NCI-H526 (cell line): ENCODE data around the gene FAT3.
A peak's percentile ranks its signal among the peaks of the same experiment; 100 is the strongest.

Source experiments
- DNase-seq, 2 experiments: peaks; one replicate each; lab custom pipeline; 2025; lab: John Stamatoyannopoulos, UW

The FAT3 gene

GRCh38 chr11:92224407-92225124, at the start of gene FAT3:
Gene FAT3, plus strand, starts transcription at chr11:92224818. Its CDS starts 127,295 bp downstream, at chr11:92352113.
- DNase-seq = peak; percentile 98

GRCh38 chr11:92179017-92179670, 45.5 kb upstream of the FAT3 start:
- no peak for DNase-seq

- DNase-seq = no peak
Measured at GRCh38 chr11:92180226-92180625, 44.4 kb upstream of the FAT3 start.

GRCh38 chr11:92180664-92181251, 43.9 kb upstream of the FAT3 start:
- DNase-seq = no peak

GRCh38 chr11:92190535-92191206, 33.9 kb upstream of the FAT3 start:
- DNase-seq = no peak

DNA sequence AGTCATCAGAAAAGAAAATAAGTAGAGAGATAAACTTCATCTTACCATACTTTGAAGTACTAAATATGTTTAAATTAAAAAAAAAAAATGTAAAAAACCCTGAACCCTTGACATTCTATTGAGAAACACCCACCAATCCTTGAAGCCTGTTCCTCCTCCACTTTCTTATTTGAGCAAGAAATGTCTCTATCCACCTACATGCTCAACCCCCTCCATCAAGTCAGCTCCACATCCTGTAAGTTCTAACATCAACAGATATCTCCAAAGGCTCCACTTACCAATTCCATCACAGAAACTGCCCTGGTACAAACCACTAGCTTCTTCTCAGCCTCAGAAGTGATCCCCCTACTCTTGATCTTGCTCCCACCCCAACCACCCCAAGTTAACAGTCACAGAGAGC, 32.5 kb upstream of the FAT3 start:
- DNase-seq = no peak

DNA sequence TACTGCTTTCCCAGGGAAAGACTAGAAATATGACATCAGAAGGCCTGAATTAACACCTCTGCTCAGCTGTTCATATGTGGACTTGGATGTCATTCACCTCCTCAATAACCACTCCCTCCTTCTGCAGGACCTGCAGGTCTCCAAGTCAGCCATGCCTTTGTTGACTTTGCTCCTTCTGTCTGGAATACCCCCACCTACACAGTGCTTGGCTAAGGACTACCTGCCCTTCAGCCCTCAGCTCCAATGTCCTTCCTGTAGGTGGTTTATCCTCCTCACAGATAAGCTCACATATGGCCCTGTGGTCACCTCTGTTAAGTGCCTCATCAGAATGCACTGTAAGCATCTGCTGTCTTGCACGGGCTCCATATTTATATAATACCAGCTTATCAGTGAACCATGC, 26.4 kb upstream of the FAT3 start:
- DNase-seq = no peak

GRCh38 chr11:92199991-92200390, 24.6 kb upstream of the FAT3 start:
- no peak for DNase-seq

GRCh38 chr11:92204731-92205130, 19.9 kb upstream of the FAT3 start:
- no peak for DNase-seq

DNA sequence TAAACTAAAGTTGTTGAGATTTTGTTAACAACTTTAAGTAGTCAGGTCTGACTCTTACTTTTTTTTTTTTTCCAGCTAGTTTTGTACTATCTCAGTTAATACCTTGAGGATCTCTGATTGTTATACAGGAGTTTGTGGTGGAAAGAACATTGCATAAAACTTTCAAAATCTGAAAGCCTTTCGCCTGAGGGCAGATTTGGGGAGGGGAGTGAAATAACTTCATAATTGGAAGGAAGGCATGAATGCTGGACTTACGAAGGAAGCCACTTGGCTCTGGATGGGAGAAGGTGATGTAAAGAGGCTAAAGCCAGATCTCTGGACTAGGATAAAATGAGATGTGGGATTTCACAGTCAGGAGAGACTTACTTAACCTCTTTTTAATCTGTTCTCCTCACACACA, 18.2 kb upstream of the FAT3 start:
- DNase-seq = no peak

- peak; percentile 92 to 96 for DNase-seq
Measured at GRCh38 chr11:92211576-92212167, 12.9 kb upstream of the FAT3 start.

DNA sequence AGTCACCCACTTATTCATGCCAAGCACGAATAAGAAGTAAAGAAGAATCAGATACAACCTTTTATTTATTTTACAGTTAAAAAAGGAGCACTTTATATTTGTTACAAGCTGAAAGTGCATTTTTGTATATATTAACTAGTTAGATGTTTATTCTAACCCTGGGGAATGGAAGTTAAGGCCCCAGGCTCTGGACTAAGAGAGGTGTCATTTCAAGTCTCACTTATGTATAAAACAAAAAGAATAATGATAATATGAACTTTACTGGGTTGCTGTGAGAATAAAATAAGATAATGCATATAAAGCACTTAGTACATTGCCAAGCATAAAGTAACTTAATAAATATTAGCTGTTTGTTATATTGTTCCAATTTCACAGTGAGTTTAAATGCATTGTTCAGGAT, 12.1 kb upstream of the FAT3 start:
- no peak for DNase-seq

- DNase-seq = no peak
Measured at GRCh38 chr11:92216789-92217188, 7.8 kb upstream of the FAT3 start.

GRCh38 chr11:92219476-92219875, 5.1 kb upstream of the FAT3 start:
- no peak for DNase-seq

GRCh38 chr11:92222701-92223100, 1.9 kb upstream of the FAT3 start:
- DNase-seq = peak; percentile 67 to 77

- peak in 1 of 2 experiments; percentile 85 for DNase-seq
Measured at GRCh38 chr11:92224054-92224406, 588 bp upstream of the FAT3 start.

GRCh38 chr11:92225125-92225567, 528 bp downstream of the FAT3 start:
- DNase-seq = peak; percentile 73 to 94

- DNase-seq = peak; percentile 80 to 95
Measured at GRCh38 chr11:92225568-92226330, 1.1 kb downstream of the FAT3 start.

GRCh38 chr11:92226331-92227229, 2.0 kb downstream of the FAT3 start:
- peak; percentile 85 to 95 for DNase-seq

DNA sequence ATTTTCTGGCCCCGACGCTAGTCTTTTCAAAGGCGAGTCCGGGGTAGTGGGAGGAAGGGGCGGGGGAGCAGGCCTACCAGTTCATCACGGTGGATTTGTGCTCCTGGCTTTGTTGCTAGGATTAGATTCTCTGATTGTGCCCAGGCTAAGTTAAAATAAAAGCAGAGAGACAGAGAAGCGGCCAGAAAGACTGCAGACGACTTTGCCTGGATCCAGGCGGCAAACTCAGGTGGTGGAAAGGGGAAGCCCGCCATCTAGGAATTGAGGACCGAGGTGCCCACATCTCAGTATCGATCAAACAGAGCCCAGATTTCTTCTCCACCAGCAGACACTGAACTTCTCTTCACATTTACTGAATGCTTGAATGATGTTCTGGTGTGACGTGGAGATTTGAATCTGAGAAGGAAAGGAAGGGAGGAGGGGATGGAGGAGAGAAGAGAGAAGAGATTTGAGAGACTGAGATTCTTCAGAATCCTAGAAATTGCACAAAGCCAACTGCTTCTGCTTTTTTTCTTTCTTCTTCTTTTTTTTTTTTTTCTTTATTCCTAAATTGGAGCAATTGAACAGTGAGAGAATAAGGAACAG, 2.7 kb downstream of the FAT3 start:
- peak; percentile 79 to 94 for DNase-seq
